Fibroblast of lung (primary cell): ENCODE data around the gene MAP3K4.

Experiments used
- CTCF ChIP-seq, 2 donors: IDR thresholded peaks in 1 of 2; conservative IDR thresholded peaks in 1 of 2; 1 replicate in 1 of 2; 2 replicates in 1 of 2; pipeline ENCODE4 v1.5.1; 2011 to 2012; ENCODE audit warnings: low read length in 2 of 2, control low read depth in 1 of 2, inconsistent platforms in 1 of 2, low read depth in 1 of 2, mild to moderate bottlenecking in 1 of 2
- EZH2 ChIP-seq: IDR thresholded peaks from 2 replicates; pipeline ENCODE4 v1.5.1; 2012; ENCODE audit warnings: low read length, control low read depth, mild to moderate bottlenecking; ENCODE audit errors: missing control alignments

- no peak for TF ChIP-seq CTCF (conservative IDR thresholded peaks at IDR 0.05 in 1 of 2, IDR thresholded peaks at IDR 0.05 in 1 of 2; ENCODE audit: low read depth in 1 of 2, low read length in 2 of 2)
- TF ChIP-seq EZH2, result no peak
Observed at GRCh38 chr6:160966493-160967229, 24.9 kb upstream of the MAP3K4 start.
